ENCODE results near the gene GLT6D1. TPM values are rescaled to one million over a fixed set of nuclear protein-coding genes. Genes with fewer than 3 reads are reported as not detected.

The GLT6D1 gene
- total and polyA plus RNA-seq, 2 of the 8 experiments (the other 6 are each of a cell fraction or from before 2014, with no cell fraction given): 1.3 to 2.1 TPM

- TF ChIP-seq, protein P1, sequence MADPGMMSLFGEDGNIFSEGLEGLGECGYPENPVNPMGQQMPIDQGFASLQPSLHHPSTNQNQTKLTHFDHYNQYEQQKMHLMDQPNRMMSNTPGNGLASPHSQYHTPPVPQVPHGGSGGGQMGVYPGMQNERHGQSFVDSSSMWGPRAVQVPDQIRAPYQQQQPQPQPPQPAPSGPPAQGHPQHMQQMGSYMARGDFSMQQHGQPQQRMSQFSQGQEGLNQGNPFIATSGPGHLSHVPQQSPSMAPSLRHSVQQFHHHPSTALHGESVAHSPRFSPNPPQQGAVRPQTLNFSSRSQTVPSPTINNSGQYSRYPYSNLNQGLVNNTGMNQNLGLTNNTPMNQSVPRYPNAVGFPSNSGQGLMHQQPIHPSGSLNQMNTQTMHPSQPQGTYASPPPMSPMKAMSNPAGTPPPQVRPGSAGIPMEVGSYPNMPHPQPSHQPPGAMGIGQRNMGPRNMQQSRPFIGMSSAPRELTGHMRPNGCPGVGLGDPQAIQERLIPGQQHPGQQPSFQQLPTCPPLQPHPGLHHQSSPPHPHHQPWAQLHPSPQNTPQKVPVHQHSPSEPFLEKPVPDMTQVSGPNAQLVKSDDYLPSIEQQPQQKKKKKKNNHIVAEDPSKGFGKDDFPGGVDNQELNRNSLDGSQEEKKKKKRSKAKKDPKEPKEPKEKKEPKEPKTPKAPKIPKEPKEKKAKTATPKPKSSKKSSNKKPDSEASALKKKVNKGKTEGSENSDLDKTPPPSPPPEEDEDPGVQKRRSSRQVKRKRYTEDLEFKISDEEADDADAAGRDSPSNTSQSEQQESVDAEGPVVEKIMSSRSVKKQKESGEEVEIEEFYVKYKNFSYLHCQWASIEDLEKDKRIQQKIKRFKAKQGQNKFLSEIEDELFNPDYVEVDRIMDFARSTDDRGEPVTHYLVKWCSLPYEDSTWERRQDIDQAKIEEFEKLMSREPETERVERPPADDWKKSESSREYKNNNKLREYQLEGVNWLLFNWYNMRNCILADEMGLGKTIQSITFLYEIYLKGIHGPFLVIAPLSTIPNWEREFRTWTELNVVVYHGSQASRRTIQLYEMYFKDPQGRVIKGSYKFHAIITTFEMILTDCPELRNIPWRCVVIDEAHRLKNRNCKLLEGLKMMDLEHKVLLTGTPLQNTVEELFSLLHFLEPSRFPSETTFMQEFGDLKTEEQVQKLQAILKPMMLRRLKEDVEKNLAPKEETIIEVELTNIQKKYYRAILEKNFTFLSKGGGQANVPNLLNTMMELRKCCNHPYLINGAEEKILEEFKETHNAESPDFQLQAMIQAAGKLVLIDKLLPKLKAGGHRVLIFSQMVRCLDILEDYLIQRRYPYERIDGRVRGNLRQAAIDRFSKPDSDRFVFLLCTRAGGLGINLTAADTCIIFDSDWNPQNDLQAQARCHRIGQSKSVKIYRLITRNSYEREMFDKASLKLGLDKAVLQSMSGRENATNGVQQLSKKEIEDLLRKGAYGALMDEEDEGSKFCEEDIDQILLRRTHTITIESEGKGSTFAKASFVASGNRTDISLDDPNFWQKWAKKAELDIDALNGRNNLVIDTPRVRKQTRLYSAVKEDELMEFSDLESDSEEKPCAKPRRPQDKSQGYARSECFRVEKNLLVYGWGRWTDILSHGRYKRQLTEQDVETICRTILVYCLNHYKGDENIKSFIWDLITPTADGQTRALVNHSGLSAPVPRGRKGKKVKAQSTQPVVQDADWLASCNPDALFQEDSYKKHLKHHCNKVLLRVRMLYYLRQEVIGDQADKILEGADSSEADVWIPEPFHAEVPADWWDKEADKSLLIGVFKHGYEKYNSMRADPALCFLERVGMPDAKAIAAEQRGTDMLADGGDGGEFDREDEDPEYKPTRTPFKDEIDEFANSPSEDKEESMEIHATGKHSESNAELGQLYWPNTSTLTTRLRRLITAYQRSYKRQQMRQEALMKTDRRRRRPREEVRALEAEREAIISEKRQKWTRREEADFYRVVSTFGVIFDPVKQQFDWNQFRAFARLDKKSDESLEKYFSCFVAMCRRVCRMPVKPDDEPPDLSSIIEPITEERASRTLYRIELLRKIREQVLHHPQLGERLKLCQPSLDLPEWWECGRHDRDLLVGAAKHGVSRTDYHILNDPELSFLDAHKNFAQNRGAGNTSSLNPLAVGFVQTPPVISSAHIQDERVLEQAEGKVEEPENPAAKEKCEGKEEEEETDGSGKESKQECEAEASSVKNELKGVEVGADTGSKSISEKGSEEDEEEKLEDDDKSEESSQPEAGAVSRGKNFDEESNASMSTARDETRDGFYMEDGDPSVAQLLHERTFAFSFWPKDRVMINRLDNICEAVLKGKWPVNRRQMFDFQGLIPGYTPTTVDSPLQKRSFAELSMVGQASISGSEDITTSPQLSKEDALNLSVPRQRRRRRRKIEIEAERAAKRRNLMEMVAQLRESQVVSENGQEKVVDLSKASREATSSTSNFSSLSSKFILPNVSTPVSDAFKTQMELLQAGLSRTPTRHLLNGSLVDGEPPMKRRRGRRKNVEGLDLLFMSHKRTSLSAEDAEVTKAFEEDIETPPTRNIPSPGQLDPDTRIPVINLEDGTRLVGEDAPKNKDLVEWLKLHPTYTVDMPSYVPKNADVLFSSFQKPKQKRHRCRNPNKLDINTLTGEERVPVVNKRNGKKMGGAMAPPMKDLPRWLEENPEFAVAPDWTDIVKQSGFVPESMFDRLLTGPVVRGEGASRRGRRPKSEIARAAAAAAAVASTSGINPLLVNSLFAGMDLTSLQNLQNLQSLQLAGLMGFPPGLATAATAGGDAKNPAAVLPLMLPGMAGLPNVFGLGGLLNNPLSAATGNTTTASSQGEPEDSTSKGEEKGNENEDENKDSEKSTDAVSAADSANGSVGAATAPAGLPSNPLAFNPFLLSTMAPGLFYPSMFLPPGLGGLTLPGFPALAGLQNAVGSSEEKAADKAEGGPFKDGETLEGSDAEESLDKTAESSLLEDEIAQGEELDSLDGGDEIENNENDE (IDR thresholded peaks at IDR 0.05; ENCODE audit: insufficient replicate concordance, low read length): no peak
- TF ChIP-seq SP4 (IDR thresholded peaks at IDR 0.05; ENCODE audit: low read length) (no peak), KDM4A (IDR thresholded peaks at IDR 0.05; ENCODE audit: low read depth, low read length, severe bottlenecking) (no peak), SIN3A (conservative IDR thresholded peaks at IDR 0.05 in 1 of 2, IDR thresholded peaks at IDR 0.05 in 1 of 2; ENCODE audit: low read depth in 1 of 2, low read length in 2 of 2) (no peak), GABPA (IDR thresholded peaks at IDR 0.05; ENCODE audit: borderline replicate concordance, insufficient read depth, low read length) (no peak), CBX8 (IDR thresholded peaks at IDR 0.05; ENCODE audit: borderline replicate concordance, low read depth, low read length) (no peak), BRCA1 (IDR thresholded peaks at IDR 0.05; ENCODE audit: low read depth, low read length) (no peak), CBX5 (IDR thresholded peaks at IDR 0.05; ENCODE audit: low read depth, low read length) (no peak), POLR2A (IDR thresholded peaks at IDR 0.05; ENCODE audit: control extremely low read depth in 1 of 2, low read depth in 2 of 2, low read length in 2 of 2) (no peak), CHD1 (IDR thresholded peaks at IDR 0.05; ENCODE audit: low read depth, low read length) (no peak)
- TF ChIP-seq, protein P2, sequence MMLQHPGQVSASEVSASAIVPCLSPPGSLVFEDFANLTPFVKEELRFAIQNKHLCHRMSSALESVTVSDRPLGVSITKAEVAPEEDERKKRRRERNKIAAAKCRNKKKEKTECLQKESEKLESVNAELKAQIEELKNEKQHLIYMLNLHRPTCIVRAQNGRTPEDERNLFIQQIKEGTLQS (IDR thresholded peaks at IDR 0.05; ENCODE audit: insufficient read depth, low read depth, low read length): no peak
Measured at GRCh38 chr9:135605238-135605781, 34.0 kb downstream of the GLT6D1 start (continued).

Measured in H1 (cell line).